Right renal pelvis (tissue), 4 donors: Measurements from ENCODE around the gene C9orf78. TPM values are rescaled to one million over a fixed set of nuclear protein-coding genes. Genes with fewer than 3 reads are reported as not detected.
"Not testable (repeated sequence)": the region's sequence is repeated elsewhere in the genome, so short reads cannot be mapped to it uniquely, and the experiment has no call there.

Experiments
- DNase-seq, 4 donors: peaks; one replicate each; pipeline ENCODE4 v3.0.0-alpha.2; 2013; ENCODE audit warnings: low read depth in 4 of 4, low spot score in 3 of 4, missing footprints in 1 of 4
- polyA plus RNA-seq, 4 donors: library from polyadenylated mRNA; unstranded; fragments of 120-200 nt; gene quantifications; one replicate each; pipeline ENCODE4 v1.2.1, GENCODE V29; 2013; ENCODE audit not compliant: insufficient read length in 4 of 4

C9orf78 gene
- polyA plus RNA-seq, 4 donors = 73.0 to 82.1 (median 78.6) TPM

DNA sequence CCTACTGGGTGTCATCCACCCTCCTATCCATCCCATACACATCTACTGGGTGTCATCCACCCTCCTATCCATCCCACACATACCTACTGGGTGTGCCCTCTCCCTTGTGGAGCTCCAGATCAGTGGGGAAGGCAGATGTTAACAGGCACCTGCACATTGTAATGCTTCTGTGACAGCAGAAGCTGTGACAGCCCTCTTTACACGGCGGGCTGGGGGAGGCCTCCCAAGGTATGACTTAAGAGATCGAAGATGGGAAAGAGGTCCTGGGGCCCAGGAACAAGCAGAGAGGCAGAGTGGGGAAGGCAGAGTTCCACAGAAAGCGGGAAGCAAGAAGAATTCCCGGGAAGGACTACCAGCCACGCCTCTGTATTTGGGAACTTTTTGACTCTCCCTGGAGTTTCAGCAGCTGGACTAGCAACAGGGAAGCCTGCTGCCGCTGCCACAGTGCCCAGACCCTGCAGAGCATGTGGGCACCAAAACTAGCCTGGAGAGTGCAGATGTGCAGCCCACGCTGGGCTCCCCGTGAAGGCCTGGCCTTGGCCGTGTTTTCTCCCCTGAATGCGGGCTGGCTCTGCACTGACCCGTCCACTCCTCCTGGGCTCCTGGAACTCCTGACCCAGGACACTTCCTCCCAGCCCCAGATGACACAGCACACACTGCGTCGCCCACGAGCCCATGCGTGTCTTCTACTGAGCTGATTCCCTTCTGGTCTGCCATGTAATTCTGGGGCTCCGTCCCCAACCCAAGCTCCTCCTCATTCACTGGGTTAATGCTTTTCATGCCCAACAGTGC is 20.4 kb downstream of the C9orf78 start:
- no peak for DNase-seq

GRCh38 chr9:129813661-129814060 is 21.4 kb downstream of the C9orf78 start:
- no peak for DNase-seq

DNA sequence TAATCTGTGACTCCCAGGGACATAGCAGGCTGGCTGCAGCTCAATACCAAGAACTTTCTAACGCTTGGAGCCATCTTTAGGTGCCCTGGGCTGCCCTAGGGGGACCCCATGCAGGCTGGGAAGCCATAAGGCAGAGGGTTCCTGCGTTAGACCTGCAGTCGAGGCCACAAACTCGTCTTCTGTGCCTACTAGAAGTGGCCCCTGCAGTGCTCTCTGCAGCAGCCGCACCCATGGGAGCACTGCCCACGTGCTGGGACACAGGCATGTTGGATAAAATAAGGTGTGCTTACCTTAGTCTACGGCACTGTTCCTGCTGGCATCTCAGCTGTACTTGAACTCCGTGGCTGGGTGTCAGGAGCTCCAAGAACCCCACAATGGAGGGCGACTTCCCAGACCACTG is 22.7 kb downstream of the C9orf78 start:
- DNase-seq = no peak

DNA sequence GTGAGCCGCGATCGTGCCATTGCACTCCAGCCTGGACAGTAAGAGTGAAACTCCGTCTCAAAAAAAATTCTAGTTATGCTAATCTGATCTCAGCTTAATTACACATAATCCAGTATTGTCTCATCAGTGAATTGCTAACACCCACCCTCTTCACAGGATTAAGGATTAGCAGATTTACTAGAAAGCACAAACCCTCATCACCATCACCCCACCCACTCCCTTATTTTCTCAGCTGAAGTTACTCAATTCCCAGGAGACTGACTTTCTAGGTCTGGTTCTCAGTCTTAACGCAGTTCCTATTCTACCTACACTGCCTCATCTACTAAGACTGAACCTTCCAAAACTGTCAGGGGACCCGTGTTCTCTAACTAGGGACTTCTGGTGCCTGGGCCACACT is 23.1 kb downstream of the C9orf78 start:
- DNase-seq = no peak

- no peak for DNase-seq
These were observed 24.3 kb downstream of the C9orf78 start for GRCh38 chr9:129810788-129811187.

- DNase-seq = no peak
These were observed 25.0 kb downstream of the C9orf78 start for GRCh38 chr9:129810116-129810515.

DNA sequence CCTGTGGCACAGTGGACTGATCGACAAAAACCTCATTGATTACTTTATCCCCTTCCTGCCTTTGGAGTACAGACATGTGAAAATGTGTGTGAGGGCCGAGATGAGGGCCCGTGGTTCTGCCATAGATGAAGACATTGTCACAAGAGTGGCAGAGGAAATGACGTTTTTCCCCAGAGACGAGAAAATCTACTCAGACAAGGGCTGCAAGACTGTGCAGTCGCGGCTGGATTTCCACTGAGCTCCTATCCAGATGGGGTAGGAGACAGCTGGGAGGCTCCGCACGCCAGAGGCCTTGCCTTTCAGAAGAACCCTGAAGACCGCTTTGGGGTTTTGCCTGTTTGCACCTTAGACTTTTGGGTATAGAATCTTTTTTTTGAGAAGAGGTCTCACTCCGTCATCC is 25.7 kb downstream of the C9orf78 start:
- no peak for DNase-seq

DNA sequence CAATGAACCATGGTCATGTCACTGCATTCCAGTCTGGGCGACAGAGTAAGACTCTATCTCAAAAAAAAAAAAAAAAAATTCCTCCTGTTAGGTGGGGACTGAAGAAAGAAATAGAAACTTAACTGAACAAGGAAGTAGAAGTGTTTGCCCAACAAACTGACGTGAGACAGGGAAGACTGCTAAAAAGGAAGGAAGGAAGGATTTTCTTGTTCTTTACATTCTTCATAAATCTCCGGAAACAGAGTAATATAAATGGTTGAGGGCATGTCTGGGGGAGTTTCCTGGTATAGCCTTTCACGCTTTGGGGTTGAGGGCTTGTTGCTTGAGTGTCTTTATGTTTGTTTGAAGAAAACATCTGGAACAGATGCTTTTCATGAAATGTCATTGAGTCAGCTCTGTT is 29.0 kb downstream of the C9orf78 start:
- DNase-seq = no peak

DNA sequence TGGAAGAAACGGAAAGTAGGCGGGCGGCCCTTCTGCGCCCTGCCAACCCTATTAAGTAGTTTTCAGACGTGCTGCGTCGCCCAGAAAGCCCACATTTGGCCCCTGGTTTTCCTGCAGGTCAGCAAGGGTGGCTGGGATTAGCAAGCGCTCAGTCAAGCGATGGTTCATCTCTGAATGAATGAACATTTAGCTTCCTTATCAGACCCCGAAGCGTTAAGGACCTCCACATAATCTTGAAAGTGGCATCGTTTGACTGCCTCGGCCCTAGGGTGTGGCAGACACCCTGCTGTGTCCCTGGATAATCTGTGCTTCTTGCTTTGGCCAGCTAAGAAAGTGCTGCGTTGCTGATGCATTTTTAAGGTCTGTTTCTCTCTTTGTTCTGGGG is 31.4 kb downstream of the C9orf78 start:
- DNase-seq = peak in 1 of 4 donors; percentile 2

DNA sequence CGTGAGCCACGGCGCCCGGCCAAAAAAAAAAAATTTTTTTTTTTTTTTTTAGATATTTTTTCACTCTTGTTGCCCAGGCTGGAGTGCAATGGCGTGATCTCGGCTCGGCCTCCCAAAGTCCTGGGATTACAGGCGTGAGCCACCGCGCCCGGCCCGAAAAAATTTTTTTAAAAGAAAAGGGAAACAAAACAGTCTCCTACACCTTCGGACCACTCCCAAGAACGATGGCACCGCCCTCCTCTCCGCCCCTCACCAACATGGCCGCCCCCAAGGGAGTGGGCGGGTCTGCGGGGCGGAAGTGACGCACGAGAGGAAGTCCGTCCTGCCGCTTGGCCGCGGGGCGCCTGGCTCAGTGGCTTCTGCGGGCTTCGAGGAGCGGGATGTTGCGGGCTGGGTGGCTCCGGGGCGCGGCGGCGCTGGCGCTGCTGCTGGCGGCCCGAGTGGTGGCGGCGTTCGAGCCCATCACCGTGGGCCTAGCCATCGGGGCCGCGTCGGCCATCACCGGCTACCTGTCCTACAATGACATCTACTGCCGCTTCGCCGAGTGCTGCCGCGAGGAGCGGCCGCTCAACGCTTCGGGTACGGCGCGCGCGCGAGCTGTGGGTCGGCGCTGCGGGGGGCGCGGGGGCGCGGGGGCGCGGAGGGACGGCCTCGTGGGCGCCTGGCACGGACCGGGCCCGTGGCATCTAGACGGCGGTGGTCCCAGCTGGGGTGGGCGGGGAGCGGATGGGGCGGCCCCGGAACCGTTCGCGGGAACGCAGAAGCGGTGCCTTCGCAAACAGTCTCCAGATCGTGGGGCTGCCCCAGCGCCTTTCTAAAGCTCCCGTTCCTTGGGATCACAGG is 32.0 kb downstream of the C9orf78 start, which contains the start of gene TOR1B:
TSS of gene TOR1B (plus strand) at position 352 of the 843 bp plus-strand sequence. CDS start at position 381, 29 bp downstream.
- DNase-seq = peak; percentile 89 to 92 (median 90)

GRCh38 chr9:129801504-129801903 is 33.6 kb downstream of the C9orf78 start:
- DNase-seq = no peak

DNA sequence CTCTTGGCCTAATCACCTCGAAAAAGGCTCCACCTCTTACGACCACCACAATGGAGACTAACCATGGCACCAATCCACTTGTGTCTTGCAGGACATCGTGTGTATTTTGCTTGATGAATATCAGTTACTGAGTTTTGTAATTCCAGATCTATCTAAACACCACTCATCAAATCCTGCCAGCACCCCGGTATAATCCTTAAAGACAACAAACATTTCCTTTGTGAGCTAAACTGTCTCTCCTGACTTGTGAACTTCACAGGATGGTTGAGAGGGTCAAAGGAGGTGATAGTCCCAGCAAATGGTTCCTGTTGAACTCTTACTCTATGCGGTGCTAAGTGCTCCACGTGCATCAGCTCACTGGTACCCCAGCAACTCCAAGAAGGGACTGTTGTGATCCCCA is 36.1 kb downstream of the C9orf78 start:
- no peak for DNase-seq

DNA sequence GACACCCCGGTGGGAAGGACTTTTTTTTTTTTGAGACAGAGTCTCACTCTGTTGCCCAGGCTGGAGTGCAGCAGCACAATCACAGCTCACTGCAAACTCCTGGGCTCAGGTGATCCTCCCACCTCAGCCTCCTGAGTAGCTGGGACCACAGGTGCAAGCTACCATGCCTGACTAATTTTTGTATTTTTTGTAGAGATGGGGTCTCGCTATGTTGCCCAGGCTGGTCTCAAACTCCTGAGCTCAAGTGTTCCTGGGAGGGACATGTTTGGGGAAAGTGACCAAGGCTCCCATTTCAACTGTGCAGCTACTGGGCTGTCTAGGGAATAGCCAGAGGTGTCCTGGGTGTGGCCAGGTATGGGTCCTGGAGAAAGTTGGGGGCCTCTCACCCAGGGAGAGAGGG is 39.0 kb downstream of the C9orf78 start:
- DNase-seq = not testable (repeated sequence)

DNA sequence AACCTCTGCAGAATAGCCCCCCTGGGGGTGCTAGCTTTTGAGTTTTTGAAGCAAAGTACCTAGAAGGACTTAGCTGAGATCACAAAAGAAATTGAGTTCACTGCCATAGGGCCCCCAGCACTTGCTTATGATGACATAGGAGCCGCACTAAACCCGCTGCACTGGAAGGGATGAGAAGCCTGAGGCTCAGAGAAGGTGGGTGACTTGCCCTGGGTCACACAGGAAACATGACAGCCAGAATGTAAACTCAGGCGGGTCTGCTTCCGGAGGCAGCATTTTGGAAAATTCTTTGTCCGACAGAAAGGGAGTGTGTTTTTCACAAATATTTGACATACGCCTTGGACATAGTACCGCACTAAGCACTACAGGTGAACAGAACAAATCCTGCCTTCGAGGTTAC is 40.5 kb downstream of the C9orf78 start:
- DNase-seq = no peak

DNA sequence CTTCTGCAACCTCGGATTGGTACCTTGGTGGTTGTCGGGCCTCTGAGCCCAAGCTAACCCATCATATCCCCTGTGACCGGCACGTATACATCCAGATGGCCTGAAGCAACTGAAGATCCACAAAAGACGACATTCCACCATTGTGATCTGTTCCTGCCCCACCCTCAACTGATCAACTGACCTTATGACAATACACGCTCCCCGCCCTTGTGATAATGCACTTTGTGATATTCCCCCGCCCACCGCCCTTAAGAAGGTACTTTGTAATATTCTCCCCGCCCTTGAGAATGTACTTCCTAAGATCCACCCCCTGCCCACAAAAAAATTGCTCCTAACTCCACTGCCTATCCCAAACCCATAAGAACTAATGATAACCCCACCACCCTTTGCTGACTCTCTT is 48.6 kb downstream of the C9orf78 start:
- DNase-seq = no peak

GRCh38 chr9:129785866-129786265 is 49.2 kb downstream of the C9orf78 start:
- DNase-seq = no peak

GRCh38 chr9:129784970-129785369 is 50.1 kb downstream of the C9orf78 start:
- DNase-seq = not testable (repeated sequence)

DNA sequence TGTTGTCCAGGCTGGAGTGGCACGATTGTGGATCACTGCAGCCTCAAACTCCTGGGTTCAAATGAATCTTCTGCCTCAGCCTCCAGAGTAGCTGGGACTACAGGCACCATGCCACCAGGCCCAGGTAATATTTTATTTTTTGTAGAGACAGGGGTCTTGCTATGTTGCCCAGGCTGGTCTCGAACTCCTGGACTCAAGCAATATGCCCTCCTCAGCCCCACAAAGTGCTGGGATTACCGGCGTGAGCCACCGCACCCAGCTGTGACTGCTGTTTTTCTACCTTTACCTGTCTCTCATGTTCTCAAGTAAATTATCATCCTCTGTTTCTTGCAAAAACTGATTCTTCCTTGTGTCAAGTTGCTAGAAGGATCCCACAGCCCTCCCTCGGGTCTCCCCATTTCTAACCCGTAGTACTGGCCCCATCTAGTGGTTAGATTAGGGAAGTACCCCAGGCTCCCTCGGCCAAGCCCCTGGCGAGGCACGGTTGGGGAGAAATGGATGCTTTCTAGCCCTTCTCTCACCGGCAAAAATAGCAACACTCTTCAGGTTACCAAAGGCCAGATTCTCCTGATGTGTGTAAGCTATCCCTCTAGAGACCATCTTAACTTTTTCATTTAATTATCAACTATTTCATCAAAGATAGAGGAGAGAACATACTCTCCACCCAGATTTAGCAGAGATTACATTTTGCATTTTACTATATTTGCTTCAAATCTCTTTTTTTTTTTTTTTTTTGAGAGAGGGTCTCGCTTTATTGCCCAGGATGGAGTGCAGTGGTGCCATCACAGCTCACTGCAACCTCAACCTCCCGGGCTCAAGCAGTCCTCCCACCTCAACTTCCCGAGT is 51.3 kb downstream of the C9orf78 start:
- DNase-seq = peak; percentile 42 to 62 (median 54)

DNA sequence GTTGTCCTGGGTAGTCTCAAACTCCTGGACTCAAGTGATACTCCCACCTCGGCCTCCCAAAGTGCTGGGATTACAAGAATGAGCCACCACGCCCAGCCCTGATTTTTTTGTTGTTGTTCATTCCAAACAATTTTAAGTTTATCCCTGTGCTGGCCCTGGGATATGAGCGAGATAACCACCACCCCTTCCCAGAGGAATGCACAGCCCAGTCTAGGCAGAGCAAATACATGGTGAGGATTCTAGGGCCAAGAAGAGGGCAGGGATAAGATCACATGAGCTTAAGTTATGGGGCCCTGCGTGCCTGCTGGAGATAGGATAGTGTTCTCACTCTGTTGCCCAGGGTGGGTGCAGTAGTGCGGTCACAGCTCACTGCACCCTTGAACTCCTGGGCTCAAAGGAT is 53.1 kb downstream of the C9orf78 start:
- no peak for DNase-seq

GRCh38 chr9:129781131-129781530 is 53.9 kb downstream of the C9orf78 start:
- no peak for DNase-seq
